K562 (cell line): ENCODE data around the gene LPAR5. TPM values are rescaled to one million over a fixed set of nuclear protein-coding genes. Genes with fewer than 3 reads are reported as not detected.
A peak's percentile ranks its signal among the peaks of the same experiment; 100 is the strongest.

Source experiments
- ARID2 ChIP-seq: fragments of 450-650 bp; IDR thresholded peaks from 2 replicates; pipeline ENCODE4 v1.6.1; 2017; ENCODE audit warnings: antibody characterized with exemption, mild to moderate bottlenecking
- ELF1 ChIP-seq: fragments of 200-800 bp; sonication (Bioruptor generic); IDR thresholded peaks from 2 replicates; pipeline ENCODE4 v1.6.1; 2016; ENCODE audit warnings: missing genetic modification characterization, missing compliant biosample characterization
- FUS ChIP-seq: fragments of 200-400 bp; formaldehyde crosslinking; optimal IDR thresholded peaks from 2 replicates; pipeline ENCODE3; 2017; ENCODE audit warnings: low read depth, low read length
- HDAC2 ChIP-seq: fragments of 450-650 bp; IDR thresholded peaks from 2 replicates; pipeline ENCODE4 v1.6.1; 2016; ENCODE audit warnings: mild to moderate bottlenecking
- HDGF ChIP-seq: fragments of 450-650 bp; IDR thresholded peaks from 2 replicates; pipeline ENCODE4 v1.6.1; 2016
- KDM5B ChIP-seq: fragments of 200-600 bp; sonication (generic); IDR thresholded peaks from 2 replicates; pipeline ENCODE4 v1.6.1; 2012; ENCODE audit warnings: low read depth, mild to moderate bottlenecking, moderate library complexity, low read length, control low read depth, inconsistent platforms; ENCODE audit not compliant: insufficient replicate concordance
- L3MBTL2 ChIP-seq: fragments of 450-650 bp; IDR thresholded peaks from 2 replicates; pipeline ENCODE4 v1.6.1; 2016; ENCODE audit warnings: mild to moderate bottlenecking, moderate library complexity
- MYC ChIP-seq, 2 experiments: fragments of 250-450 bp in 1 of 2; sonication (Bioruptor Pico) in 1 of 2; IDR thresholded peaks; 2 replicates each; pipeline versions ENCODE4 v1.5.1 to v1.6.1; 2012 to 2021; ENCODE audit warnings: low read depth in 2 of 2, borderline replicate concordance in 1 of 2, improper control_type of control experiment in 1 of 2, low read length in 1 of 2, mild to moderate bottlenecking in 1 of 2, moderate library complexity in 1 of 2
- NFIC ChIP-seq: fragments of 450-650 bp; IDR thresholded peaks from 2 replicates; pipeline ENCODE4 v1.6.1; 2017; ENCODE audit warnings: mild to moderate bottlenecking, inconsistent platforms
- PHF21A ChIP-seq: fragments of 450-650 bp; IDR thresholded peaks from 2 replicates; pipeline ENCODE4 v1.6.1; 2017; ENCODE audit warnings: low read depth, borderline replicate concordance
- TBL1XR1 ChIP-seq, 2 experiments: IDR thresholded peaks; 2 replicates each; pipeline ENCODE4 v1.6.1; 2012; ENCODE audit warnings: improper control_type of control experiment in 2 of 2, low read length in 2 of 2, mild to moderate bottlenecking in 1 of 2
- ZBTB8A ChIP-seq: fragments of 450-650 bp; IDR thresholded peaks from 2 replicates; pipeline ENCODE4 v1.6.1; 2018; ENCODE audit warnings: mild to moderate bottlenecking, moderate library complexity; ENCODE audit not compliant: partially characterized antibody
- ZNF253 ChIP-seq: fragments of 250-450 bp; sonication (Bioruptor Pico); conservative IDR thresholded peaks from 2 replicates; pipeline ENCODE4 v1.6.1; 2021; ENCODE audit warnings: mild to moderate bottlenecking
- ZNF830 ChIP-seq: fragments of 250-450 bp; sonication (Bioruptor Pico); IDR thresholded peaks from 2 replicates; pipeline ENCODE4 v1.5.0; 2021; ENCODE audit warnings: mild to moderate bottlenecking
- polyA plus RNA-seq, 8 experiments: library from polyadenylated mRNA; depleted of rRNA in 4 of 8; stranded (reverse) in 5 of 8; unstranded in 3 of 8; fragments of >200 nt; fragmentation: Nextera tagmentation in 2 of 8; fragmentation: Illumina TruSeq in 1 of 8; extraction: Ambion mirVana in 2 of 8; extraction: Trizol in 1 of 8; gene quantifications; 2 replicates each; pipeline versions ENCODE4 v1.2.1 to v1.2.3, GENCODE V29; 2011 to 2014; ENCODE audit warnings: inconsistent platforms in 1 of 8, missing spikeins in 1 of 8
- total RNA-seq, 7 experiments: library from RNA; depleted of rRNA in 6 of 7; stranded (reverse); fragments of >200 nt in 6 of 7; fragmentation: Illumina TruSeq in 2 of 7; extraction: Trizol in 2 of 7; gene quantifications; 2 replicates each; pipeline versions ENCODE4 v1.2.1 to v1.2.3, GENCODE V29; 2011 to 2021; ENCODE audit warnings: low replicate concordance in 1 of 7
- TF ChIP-seq, protein P1 (sequence below), 2 experiments: fragments of 450-650 bp; conservative IDR thresholded peaks; 2 replicates each; pipeline ENCODE4 v1.6.1; 2017; ENCODE audit warnings: mild to moderate bottlenecking in 2 of 2, moderate library complexity in 2 of 2
- TF ChIP-seq, protein P2 (sequence below): fragments of 250-450 bp; sonication (Bioruptor Pico); IDR thresholded peaks from 2 replicates; pipeline ENCODE4 v1.4.0; 2020; ENCODE audit warnings: mild to moderate bottlenecking, moderate library complexity
- TF ChIP-seq, protein P3 (sequence below): sonication (generic); formaldehyde crosslinking; IDR thresholded peaks from 2 replicates; pipeline ENCODE4 v1.8.0; 2022; ENCODE audit warnings: mild to moderate bottlenecking, missing genetic modification reagents

LPAR5 gene
- total and polyA plus RNA-seq, 9 of the 15 experiments (the other 6 are each of a cell fraction or from before 2014, with no cell fraction given), result 1.3 to 11.7 (median 3.6) TPM

DNA sequence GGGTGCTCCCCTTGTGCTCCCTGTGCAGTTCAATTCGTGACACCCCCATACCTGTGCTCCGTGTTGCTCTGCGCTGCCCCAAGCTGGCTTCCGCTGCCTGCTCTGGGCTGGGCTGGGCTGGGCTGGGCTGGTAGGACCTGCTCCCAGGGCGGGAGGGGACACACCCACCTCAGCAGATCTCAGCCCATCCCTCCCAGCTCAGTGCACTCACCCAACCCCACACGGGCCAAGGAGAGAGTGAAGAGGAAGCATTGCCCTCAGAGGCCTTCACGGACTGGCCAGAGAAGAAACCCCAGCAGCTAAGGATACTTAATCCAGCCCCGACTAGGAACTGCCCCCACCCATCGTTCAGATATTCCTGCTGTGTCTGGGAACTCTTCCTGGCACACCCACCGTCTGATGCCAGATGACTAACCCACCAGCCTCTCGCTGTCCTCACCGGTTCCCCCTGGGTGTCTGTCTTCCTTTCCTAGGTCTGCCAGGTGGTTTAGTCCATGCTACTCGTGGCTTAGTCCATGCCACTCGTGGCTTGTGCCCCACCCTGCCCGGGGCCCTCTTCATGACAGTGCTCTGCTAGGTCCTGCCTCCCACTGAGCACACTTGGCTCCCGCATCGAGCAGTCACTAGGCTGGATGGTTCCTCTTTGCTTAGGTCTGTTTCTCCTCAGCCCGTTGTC lies at the start of gene LPAR5 (continued):
- TF ChIP-seq, protein P1, sequence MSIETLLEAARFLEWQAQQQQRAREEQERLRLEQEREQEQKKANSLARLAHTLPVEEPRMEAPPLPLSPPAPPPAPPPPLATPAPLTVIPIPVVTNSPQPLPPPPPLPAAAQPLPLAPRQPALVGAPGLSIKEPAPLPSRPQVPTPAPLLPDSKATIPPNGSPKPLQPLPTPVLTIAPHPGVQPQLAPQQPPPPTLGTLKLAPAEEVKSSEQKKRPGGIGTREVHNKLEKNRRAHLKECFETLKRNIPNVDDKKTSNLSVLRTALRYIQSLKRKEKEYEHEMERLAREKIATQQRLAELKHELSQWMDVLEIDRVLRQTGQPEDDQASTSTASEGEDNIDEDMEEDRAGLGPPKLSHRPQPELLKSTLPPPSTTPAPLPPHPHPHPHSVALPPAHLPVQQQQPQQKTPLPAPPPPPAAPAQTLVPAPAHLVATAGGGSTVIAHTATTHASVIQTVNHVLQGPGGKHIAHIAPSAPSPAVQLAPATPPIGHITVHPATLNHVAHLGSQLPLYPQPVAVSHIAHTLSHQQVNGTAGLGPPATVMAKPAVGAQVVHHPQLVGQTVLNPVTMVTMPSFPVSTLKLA (conservative IDR thresholded peaks at IDR 0.05), result peak; percentile 12 to 55; a peak in 1 of 4 replicates
- TF ChIP-seq TBL1XR1 (IDR thresholded peaks at IDR 0.05; ENCODE audit: low read length in 2 of 2) (no peak), NFIC (no peak), ZBTB8A (no peak), L3MBTL2 (no peak), ELF1 (no peak), MYC (IDR thresholded peaks at IDR 0.05; ENCODE audit: low read depth, low read length) (peak; percentile 8; the same call in 1 of the 2 replicates), MYC (CRISPR knock-in tag; IDR thresholded peaks at IDR 0.05; ENCODE audit: borderline replicate concordance, low read depth) (no peak), PHF21A (no peak), FUS (no peak), ZNF830 (CRISPR knock-in tag) (no peak), HDGF (no peak), KDM5B (peak; percentile 30), HDAC2 (no peak), ZNF253 (no peak), ARID2 (no peak)
- TF ChIP-seq, protein P2, sequence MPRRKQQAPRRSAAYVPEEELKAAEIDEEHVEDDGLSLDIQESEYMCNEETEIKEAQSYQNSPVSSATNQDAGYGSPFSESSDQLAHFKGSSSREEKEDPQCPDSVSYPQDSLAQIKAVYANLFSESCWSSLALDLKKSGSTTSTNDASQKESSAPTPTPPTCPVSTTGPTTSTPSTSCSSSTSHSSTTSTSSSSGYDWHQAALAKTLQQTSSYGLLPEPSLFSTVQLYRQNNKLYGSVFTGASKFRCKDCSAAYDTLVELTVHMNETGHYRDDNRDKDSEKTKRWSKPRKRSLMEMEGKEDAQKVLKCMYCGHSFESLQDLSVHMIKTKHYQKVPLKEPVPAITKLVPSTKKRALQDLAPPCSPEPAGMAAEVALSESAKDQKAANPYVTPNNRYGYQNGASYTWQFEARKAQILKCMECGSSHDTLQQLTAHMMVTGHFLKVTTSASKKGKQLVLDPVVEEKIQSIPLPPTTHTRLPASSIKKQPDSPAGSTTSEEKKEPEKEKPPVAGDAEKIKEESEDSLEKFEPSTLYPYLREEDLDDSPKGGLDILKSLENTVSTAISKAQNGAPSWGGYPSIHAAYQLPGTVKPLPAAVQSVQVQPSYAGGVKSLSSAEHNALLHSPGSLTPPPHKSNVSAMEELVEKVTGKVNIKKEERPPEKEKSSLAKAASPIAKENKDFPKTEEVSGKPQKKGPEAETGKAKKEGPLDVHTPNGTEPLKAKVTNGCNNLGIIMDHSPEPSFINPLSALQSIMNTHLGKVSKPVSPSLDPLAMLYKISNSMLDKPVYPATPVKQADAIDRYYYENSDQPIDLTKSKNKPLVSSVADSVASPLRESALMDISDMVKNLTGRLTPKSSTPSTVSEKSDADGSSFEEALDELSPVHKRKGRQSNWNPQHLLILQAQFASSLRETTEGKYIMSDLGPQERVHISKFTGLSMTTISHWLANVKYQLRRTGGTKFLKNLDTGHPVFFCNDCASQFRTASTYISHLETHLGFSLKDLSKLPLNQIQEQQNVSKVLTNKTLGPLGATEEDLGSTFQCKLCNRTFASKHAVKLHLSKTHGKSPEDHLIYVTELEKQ (CRISPR knock-in tag), result no peak
- TF ChIP-seq, protein P3, sequence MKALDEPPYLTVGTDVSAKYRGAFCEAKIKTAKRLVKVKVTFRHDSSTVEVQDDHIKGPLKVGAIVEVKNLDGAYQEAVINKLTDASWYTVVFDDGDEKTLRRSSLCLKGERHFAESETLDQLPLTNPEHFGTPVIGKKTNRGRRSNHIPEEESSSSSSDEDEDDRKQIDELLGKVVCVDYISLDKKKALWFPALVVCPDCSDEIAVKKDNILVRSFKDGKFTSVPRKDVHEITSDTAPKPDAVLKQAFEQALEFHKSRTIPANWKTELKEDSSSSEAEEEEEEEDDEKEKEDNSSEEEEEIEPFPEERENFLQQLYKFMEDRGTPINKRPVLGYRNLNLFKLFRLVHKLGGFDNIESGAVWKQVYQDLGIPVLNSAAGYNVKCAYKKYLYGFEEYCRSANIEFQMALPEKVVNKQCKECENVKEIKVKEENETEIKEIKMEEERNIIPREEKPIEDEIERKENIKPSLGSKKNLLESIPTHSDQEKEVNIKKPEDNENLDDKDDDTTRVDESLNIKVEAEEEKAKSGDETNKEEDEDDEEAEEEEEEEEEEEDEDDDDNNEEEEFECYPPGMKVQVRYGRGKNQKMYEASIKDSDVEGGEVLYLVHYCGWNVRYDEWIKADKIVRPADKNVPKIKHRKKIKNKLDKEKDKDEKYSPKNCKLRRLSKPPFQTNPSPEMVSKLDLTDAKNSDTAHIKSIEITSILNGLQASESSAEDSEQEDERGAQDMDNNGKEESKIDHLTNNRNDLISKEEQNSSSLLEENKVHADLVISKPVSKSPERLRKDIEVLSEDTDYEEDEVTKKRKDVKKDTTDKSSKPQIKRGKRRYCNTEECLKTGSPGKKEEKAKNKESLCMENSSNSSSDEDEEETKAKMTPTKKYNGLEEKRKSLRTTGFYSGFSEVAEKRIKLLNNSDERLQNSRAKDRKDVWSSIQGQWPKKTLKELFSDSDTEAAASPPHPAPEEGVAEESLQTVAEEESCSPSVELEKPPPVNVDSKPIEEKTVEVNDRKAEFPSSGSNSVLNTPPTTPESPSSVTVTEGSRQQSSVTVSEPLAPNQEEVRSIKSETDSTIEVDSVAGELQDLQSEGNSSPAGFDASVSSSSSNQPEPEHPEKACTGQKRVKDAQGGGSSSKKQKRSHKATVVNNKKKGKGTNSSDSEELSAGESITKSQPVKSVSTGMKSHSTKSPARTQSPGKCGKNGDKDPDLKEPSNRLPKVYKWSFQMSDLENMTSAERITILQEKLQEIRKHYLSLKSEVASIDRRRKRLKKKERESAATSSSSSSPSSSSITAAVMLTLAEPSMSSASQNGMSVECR (CRISPR knock-in tag), result peak; percentile 85
